ENCODE data around the gene PPP1R13B.
A peak's percentile ranks its signal among the peaks of the same experiment; 100 is the strongest.

Gene PPP1R13B

DNA sequence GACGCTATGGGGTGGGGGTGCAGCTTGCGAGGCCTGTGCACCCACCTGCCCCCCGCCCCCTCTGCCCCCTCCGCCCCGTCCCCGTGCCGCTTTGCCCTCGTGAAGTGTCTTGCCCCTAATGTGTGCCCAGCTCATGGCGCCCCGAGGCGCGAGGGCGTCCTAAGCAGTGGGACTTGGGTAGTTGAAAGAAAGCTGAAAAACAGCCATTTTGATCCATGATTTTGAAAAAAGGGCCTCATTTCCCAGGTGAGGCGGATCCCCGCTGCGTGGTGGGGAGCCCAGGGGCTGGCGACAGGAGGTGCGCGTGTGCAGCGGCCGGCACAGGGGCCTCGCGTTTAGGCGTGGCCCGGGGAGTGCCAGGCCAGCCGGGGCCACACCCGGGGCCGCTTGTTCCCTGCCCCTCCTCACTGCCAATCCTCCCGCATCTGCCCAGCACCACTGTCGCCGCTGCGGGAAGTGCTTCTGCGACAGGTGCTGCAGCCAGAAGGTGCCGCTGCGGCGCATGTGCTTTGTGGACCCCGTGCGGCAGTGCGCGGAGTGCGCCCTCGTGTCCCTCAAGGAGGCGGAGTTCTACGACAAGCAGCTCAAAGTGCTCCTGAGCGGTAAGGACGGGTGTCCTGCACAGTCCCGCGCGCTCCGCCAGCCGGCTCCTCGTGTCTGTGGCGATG lies 119.9 kb downstream of the PPP1R13B start:
- DNase-seq, result no peak

DNA sequence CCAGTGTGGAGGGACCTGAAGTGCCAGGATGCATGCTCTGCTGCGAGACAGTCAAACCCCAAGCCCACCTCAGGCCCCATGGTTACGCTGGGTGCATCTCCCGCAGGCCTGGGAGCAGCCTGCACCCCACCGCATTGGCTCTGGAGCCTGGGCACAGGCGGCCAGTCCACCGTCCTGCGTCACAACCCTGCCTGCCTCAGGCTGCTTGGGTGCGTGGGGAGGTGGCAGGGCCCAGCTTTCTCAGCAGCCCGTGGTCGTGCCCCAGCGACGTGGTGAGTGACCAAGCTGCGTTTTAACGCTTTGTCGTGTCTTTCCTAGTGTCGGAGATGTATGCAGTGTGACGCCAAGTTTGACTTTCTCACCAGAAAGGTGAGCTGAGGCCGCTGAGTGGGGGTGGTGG lies 120.9 kb downstream of the PPP1R13B start:
- no peak for DNase-seq

DNA sequence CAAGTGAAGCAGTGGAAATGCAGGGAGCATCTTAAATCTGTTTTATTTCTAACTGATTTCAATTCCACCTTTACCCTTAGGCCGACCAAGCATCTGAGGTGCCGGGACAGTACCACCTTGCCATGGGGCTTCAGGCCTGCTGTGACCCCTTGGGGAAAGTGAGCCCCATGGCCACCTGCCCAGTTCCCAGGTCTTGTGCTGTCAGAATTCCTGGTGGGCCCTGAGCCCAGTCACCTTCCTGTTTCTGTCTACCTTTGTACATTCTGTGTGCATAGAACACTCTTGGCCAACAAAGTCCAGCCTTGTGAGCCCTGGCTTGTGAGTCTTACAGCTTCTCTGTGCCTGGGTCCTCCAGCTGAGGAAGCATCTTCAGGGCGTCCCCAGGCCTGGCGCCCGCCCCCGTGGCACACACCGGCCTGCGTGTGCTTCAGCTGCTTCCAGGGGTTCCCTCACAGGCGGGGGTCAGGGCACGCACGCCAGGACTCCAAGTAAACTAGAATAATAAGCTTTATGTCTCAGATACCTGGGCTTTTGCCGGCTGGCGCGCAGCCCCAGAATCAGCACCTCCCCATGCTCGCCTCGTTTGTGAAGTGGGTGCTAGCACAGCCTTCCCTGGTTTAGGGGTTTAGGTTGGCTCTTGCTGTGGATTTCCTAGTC lies 121.5 kb downstream of the PPP1R13B start:
- DNase-seq, result no peak

DNA sequence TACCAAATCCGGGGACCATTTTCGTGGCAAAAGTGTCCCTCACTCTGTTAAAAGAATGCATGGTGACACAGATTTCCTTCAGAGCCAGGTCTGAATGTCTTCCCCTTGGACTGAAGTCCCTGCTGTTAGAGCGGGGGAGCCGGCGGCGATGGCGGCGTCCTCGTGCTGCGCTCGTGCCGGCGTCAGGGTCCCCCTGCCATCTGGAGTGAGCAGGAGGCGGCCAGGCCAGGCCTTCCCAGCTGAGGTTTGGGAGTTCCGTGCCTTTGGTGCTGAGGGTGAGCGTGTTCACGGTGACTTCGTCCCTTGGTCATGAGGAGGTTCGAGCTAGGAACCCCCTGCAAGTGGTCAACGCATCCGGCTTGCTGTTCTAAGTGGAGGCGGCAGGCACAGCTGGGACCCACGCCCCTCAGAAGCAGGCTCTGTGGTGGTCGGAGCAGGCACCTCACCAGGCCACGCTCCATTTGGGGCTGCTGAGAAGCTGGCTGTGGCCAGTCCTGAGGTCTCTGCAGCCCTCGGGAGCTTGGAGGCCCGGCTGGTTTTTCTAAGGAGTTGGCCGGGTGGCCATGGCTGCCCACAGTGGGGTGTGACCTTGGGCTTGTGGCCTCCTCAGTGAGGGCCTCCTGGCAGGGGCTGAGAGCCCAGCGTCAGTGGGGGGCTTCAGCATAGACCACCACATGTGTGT lies 122.2 kb downstream of the PPP1R13B start:
- DNase-seq, result no peak

DNA sequence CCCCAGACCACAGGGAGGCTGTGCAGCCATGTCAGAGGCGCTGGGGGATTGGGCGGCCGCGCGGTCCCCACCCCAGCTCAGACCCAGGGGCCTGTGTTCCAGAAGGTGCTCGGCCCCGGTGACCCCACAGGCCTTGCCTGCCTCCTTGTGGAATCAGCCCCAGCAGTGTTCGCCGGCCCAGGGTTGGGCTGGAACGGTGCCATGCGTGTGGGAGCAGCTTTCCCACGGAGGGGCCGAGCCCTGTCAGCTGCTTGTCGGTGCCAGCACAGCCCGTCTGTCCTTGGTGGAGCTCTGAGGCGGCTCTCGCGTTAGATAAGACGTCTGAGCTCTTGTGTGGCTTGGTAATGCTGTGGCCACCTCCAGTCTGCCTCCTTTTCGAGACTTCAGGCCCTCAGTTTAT lies 123.3 kb downstream of the PPP1R13B start:
- no peak for DNase-seq

DNA sequence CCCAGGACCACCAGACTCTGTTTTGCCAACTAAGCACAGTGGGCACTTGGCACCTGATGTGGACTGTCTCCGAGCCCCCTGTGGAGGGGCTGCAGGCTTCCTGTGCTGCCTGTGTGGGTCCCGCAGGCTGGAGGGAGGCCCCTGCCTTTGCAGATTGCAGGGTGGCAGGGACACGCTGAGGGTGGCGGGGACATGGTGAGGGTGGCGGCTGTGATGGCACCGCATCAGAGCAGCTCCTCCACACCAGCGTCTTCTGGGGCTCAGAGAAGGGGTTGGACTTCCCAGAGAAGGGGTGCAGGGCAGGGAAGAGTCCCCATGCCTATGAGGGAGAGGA lies 123.7 kb downstream of the PPP1R13B start:
- DNase-seq, result no peak

DNA sequence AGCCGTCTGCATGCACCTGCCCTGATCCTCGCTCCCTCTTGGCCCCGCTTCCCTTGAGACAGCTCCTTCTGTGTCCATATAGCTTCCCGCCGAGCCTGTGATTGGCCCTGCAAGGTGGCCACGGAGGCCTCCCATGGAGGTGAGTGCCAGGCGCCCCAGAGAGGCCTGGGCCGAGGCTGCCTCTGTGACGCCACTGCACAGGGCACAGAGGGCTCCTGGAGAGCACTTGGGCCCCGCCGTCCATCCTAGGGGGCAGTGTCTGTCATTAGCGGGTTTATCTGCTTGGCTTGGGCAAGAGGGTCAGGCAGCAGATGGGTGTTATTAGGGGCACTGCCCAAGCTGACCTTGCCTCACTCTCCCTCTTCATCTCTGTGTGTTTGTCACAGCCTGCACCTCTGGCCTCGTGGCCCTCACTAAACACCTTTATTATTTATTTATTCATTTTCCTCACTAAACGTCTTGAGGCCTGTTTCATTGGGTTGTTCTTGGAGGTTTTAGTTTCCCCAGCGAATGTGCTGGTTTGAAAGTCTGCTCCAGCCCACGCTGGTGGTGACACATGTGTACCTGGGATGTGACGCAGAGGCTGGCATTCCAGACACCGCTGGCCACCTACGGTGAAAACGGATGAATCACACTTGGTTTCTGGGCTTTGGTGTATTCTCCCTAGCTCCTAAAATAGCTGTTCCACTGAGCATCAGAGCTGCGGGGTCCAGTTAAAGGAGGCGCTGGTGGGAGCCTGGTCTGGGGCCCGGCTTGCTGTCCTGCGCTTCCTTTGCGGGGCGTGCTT lies 125.8 kb downstream of the PPP1R13B start:
- peak; percentile 69 for DNase-seq

DNA sequence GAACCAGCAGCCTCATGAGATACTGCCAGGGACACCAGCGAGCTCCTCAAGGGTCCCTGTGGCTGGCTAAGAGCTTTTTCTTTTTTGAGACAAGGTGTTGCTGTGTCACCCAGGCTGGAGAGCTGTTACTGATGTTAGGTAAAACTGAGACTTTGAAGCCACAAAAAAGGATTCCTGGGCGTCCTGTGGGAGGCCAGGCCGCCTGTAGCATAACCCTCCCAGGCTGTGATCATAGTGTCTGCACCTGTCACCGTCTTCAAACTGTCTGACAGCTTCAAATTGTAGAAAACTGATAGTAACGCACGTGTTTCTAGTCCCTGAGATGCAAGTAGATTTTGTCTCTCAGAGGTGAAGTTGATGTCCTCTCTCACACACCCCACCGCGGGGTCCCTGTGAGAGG lies 127.6 kb downstream of the PPP1R13B start:
- DNase-seq, result no peak

DNA sequence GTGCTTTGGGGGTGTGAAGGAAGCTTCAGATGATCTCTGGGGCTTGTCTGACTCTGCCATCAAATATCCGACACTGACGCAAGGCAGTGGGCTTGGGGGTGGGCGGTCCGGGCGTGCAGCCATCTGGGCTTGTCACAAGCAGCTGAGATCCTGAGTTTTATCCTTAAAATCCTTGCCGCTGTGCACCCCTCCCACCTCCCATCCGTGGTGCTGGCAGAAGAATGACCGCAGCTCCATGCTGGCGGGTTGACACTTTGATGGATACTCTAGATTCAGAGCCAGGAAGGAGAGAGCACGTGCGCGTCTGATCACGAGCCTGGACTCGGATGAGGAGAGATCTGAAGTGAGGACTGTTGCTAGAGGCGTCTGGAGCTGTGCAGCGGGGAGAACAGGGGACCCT lies 128.8 kb downstream of the PPP1R13B start:
- DNase-seq, result no peak

DNA sequence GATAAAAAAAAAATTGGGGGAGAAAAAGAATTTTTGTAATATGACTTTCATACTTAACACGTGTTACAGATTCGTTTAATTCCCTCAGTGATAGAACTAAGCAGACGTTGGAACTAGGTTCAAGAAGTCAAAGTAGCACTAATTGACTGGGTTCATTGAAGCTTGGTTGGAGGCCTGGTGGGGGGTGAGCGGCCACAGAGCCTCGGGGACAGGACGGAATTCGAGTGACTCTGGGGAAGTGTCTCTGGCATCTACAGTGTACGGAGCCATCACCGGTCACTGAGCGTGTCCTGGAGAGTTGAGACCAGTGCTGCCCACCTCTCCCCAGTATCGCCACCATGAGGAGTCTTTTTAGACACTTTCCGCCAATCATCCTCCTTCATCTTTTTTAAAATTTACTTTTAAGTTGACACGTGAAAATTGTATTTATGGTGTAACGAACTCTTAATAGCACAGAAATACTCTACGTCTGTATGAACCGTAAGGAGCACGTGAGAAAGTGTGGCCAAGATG lies 130.4 kb downstream of the PPP1R13B start:
- DNase-seq, result no peak

DNA sequence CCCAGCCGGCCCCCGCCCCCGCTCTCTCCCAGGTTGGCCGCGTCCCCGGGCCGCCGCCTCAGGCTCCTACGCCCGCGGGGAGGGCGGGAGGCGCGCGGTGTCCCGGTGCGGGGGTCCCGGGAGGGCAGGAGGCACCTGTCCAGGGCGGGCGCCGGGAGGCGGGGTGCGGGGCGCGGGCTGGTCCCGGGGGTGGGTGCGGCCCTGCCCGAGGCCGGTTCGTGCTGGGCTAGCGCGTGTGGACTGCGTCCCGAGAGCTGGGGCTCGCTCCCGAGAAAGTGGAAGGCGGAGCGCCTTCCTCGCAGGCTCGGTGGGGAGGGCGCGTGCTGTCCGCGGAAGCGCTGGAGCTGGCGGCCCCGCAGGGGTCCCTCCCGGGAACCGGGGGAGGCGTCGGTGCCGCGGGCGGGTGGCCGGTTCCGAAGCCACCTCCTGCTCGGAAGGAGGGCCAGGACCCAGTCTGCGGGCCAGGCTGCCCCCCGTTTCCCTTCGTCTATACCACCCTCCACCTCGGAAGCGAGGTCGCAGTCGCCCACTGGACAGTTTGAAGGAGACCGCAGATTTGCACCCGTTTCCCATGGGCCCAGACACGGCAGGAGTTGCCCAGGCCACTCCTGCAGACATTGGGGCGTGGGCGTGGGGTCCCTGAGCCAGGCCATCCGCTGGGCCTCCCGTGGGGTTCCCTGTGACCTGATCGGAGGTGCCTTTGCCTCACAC lies 131.1 kb downstream of the PPP1R13B start:
- peak; percentile 12 for DNase-seq

DNA sequence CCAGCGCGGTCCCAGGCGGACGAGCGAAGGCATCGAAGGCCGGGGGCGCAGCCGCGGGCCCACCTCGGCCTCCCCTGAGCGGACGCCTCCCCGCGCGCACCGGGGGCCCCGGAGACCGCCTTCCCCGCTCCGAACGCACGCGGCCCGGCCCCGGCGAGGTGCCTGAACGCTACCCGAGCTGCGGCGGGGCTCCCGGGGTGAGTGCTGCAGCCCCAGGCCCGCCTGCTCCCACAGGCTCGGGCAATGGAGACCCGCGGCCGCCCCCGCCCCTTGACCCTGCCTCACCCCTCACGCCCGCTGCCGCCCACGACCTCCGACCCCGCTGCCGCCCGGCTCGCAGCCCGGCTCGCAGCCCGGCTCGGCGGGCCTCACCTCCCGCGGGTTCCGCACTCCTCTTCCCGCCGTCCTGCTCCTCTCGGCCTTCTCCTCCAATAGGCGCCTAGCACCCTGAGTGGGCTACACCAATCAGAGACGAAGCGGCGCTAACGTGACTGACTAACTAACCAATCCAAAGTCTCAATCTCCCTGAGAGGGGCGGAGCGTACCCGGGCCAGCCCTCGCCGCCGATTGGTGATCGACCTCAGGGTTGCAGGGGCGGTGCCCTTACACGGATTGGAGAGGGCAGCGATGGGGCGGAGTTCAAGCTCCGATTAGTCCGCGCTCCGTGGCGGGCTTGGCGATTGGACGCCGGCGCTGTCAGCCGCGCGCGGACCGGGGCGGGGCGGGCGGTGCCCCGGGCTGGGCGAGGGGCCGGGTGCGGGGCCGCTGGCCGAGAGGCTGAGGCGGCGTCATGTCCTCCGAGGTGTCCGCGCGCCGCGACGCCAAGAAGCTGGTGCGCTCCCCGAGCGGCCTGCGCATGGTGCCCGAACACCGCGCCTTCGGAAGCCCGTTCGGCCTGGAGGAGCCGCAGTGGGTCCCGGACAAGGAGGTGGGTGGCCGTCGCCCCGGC lies 132.0 kb downstream of the PPP1R13B start, which contains the start of the genes XRCC3 and ZFYVE21:
Gene XRCC3 (minus strand): TSS at position 400 of the 949 bp plus-strand sequence. CDS start 4,364 bp downstream, outside the sequence.
Gene ZFYVE21 (plus strand): TSS at position 759 of the 949 bp plus-strand sequence. CDS start 32 bp downstream, at position 791.
- DNase-seq, result peak; percentile 100

DNA sequence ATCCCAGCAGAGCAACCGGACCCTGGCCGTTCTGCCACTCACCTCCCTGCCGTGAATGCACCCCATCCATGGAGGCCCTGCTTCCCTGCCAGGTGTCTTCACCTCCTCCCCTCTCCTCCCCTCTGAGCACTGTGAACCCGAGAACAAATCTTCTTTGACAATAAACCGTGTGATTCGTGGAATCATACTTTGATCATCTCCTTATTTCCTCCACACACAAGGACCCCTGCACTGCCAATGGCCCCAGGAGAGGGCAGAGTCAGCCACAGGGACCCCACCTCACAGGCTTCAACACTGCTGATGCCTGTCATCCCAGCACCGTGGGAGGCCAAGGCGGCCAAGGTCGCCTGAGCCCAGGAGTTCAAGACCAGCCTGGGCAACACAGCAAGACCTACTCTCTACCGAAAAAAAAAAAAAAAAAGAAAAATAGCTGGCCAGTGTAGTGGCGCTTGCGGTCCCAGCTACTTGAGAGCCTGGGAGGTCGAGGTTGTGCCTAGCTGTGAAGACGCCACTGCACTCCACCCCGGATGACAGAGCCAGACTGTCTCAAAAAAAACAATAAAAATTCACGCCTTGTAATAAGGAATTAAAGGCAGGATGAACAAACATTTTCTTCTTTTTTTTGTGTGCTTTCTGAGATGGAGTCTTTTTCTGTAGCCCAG lies 133.2 kb downstream of the PPP1R13B start:
- DNase-seq, result no peak

DNA sequence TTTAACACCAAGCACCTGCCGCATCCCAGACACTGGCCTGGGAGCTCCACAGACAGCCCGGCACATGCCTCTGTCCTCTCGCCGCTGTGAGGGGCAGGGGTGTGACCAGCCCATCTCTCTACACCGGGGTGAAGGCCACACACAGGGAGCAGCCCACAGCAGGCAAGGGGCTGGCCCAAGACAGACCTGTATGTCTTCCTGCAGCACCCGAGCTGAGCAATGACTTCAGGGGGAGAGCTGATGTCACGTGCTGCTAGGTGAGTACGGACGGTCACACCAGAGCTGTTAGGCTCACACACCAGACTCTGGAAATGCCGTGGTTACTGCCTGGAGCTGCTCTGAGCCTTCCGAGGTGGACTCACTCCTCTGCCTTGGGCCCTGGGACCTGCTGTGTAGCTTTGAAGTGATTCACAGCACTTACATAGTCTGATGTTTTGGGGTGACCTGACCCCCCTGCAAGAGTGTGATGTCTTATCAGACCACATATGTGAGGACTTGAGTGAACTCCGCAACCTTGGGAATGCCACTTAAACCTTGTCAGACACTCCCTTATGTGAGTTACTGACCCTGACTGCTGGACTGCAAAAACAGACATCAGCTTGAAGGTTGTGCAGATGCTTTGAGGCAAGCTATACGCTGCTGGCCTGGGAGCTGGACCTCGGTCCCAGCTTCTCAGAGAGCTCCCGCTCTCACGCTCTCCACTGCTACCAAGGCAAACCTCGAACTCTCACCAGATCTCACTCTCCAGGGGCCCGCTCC lies 133.9 kb downstream of the PPP1R13B start:
- DNase-seq, result no peak

DNA sequence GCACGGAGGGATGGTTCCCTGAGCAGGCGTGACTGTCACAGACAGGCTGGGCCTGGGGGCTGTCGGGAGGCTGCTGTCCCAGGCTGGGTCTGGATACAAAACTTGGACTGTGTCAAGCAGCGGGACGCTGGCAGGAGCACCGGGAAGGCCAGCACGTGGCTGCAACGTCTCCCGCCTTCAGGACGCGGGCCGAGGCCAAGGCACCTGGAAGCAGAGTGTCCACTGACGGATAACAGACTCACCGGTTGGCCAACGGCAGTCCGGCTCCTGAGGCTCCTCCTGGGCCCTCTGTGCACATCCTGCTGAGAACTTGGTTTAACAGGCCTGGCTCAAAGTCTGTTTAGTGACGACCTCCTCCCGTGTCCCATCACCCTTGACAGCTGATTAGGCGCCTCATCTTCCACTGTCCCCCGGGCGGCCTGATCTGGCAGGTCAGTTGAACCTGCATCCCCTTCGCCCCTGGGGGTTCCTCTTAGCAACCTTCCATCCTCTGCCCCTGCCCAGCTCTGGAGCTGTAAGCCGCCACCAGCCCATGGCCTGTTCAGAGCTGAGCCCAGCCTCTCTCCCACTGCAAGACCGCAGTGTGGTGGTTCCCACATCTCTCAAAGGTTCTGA lies 134.6 kb downstream of the PPP1R13B start:
- DNase-seq, result no peak

DNA sequence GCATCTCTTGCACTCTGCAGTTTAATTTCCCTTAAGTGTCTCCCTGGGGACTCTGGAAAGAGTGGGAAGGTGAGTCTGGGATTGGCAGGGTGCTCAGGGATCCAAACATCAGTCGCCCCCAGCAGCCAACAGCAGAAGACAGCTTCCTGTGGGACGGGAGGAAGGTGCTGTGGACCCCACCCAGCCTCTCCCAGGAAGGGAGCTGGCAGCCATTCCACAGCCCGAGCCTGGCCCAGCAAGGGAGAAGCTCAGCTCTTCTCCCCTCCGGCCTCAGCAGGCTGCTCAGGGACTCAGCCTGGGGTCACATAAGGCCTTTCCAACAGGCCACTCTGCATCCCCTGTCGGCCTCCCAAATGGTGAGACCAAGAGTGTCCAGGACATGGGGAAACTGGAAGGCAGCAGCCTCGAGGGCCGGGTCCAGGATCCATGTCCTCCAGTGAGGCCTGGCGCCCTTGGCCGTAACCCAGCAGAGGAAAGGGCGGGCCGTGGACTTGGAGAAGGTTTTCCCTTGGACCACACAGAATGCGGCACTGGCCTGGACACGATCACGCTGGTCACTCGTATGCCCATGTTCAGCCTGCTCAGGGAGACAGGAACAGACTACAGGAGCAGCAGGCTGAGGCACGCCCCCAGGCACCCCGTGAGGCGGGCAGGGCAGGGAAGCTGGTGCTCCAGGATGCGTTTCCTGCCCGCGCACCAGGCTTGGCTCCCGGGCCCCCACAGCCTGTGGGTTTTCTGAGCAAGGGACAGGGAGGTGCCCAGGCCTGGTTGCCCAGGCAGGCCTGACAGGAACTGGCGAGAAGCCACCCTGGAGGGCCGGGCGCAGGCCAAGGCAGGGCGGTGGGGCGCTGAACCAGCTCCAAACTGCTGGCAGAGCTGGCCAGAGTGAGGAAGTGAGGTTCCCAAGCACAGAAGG lies 135.6 kb downstream of the PPP1R13B start:
- DNase-seq, result no peak

DNA sequence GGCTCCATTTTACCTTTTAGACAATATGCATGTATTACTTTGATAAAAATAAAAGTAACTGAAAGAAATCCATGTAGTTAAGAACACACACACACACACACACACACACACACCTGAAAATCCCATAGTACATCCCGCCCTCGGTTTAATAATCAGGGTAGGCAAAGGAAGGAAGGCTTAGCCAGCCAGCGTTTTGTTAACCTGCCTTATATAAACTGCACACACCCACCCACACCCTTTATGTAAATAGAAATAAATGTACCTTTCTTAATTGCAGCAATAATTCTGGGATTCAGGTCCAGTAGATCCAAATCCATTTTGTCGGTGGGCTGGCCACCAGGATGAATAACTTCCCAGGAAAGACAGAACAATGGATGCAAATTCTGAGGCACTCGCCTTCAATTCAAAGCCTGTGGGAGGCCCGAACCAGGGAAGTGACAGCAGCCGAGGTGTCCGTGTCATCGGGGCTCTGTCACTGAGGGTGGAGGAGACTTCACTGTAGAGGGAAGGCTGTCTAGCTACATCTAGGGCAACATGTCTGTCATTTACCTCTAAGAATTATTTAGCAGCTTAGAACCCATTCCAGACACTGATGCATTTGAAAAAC lies 136.5 kb downstream of the PPP1R13B start:
- DNase-seq, result no peak

DNA sequence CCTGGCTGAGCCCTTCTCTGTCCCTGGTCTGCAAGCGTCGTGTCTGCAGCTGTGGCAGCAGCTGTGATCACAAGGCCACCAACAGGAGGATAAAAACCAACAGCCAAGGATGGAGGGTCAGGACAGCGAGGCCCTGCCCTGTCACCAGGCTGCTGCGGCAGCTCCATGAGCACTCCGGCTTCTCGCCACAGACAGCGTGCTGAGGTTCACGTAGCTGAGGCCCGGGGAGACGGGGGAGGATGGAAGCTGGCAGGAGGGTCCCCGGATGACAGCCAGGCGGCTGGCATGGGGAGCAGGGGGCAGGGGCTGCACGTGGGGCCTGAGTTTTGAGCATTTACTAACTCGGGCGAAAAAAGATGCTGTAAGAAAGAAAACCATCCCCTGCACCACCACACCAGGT lies 137.6 kb downstream of the PPP1R13B start:
- DNase-seq, result no peak
